K562 (cell line): ENCODE data around the gene CFAP157. TPM values are rescaled to one million over a fixed set of nuclear protein-coding genes. Genes with fewer than 3 reads are reported as not detected.

ENCODE experiments used
- ATAC-seq: fragments of 200-7000 bp; cut with Tn5 transposase; 3 replicates; pipeline ENCODE4 v1.9.1; 2020; ENCODE audit warnings: moderate library complexity
- Bru-seq: library from RNA; stranded (reverse); fragments of 400-500 nt; gene quantifications from one replicate; lab custom pipeline; 2021; lab: Mats Ljungman, UMichigan
- BruChase-seq, 2 experiments: library from RNA; stranded (reverse); fragments of 400-500 nt; gene quantifications; one replicate each; lab custom pipeline; 2021; lab: Mats Ljungman, UMichigan
- BruUV-seq: library from RNA; stranded (reverse); fragments of 400-500 nt; replicated peaks from 2 replicates; lab custom pipeline; 2021; lab: Mats Ljungman, UMichigan
- CTCF ChIA-PET: fragments of 300-600 bp; formaldehyde crosslinking; extraction: SDS; loops from one replicate; lab custom pipeline; 2021; ENCODE audit warnings: low intra/inter-chr PET ratio; lab: Yijun Ruan, JAX
- POLR2A ChIA-PET: fragments of 300-600, 350-650 bp; sonication (Branson Sonifier 250); formaldehyde crosslinking; extraction: SDS; loops from one replicate; lab custom pipeline; 2021; ENCODE audit warnings: antibody characterized with exemption, inconsistent platforms; lab: Yijun Ruan, JAX
- DNase-seq, 4 experiments: peaks; one replicate each; pipeline versions ENCODE4 v3.0.0 to v3.0.0-alpha.2; 2011 to 2018; ENCODE audit warnings: low spot score in 3 of 4, mixed read lengths in 3 of 4; ENCODE audit errors: extremely low read depth in 1 of 4
- FAIRE-seq: peaks from 2 replicates; lab custom pipeline; 2011; peaks lifted over from hg19 to GRCh38; lab: Jason Lieb, UNC
- H2AFZ ChIP-seq: 2 replicates; pipeline ENCODE4 v1.6.0; 2011; ENCODE audit warnings: low read depth, low read length, control low read depth, inconsistent platforms
- H3K27ac ChIP-seq: fragments of 200-600 bp; 3 replicates; pipeline ENCODE4 v1.8.0; 2011; ENCODE audit warnings: low read depth, mild to moderate bottlenecking, control low read depth, inconsistent platforms, low read length, moderate library complexity, mixed read lengths; ENCODE audit errors: extremely low read depth
- H3K27me3 ChIP-seq, 2 experiments: fragments of 300-600 bp in 1 of 2; 2 replicates in 1 of 2; 3 replicates in 1 of 2; pipeline versions ENCODE4 v1.6.0 to v1.8.0; 2011; ENCODE audit warnings: inconsistent platforms in 2 of 2, low read length in 2 of 2, mild to moderate bottlenecking in 1 of 2, mixed read lengths in 1 of 2, moderate library complexity in 1 of 2; ENCODE audit not compliant: control insufficient read depth in 2 of 2, insufficient read depth in 2 of 2
- H3K36me3 ChIP-seq: fragments of 300-600 bp; 3 replicates; pipeline ENCODE4 v1.8.0; 2011; ENCODE audit warnings: mild to moderate bottlenecking, low read length, inconsistent platforms; ENCODE audit not compliant: control insufficient read depth, insufficient read depth
- H3K4me1 ChIP-seq, 2 experiments: fragments of 200-600 bp in 1 of 2; replicated peaks in 1 of 2; 2 replicates in 1 of 2; 3 replicates in 1 of 2; pipeline versions ENCODE4 v1.5.1 to v1.8.0; 2011; ENCODE audit warnings: inconsistent platforms in 2 of 2, low read length in 2 of 2, mild to moderate bottlenecking in 1 of 2, mixed read lengths in 1 of 2, moderate library complexity in 1 of 2; ENCODE audit not compliant: control insufficient read depth in 2 of 2, insufficient read depth in 2 of 2
- H3K4me2 ChIP-seq: 2 replicates; pipeline ENCODE4 v1.6.1; 2011; ENCODE audit warnings: low read length, control low read depth, inconsistent platforms, mixed read lengths; ENCODE audit not compliant: insufficient read depth
- H3K4me3 ChIP-seq: fragments of 200-600 bp; sonication (generic), shearing (Covaris generic); 2 replicates; pipeline ENCODE4 v1.5.1; 2016; ENCODE audit warnings: control low read depth, inconsistent platforms
- H3K79me2 ChIP-seq: fragments of 200-600 bp; 3 replicates; pipeline ENCODE4 v1.8.0; 2011; ENCODE audit warnings: low read length, inconsistent platforms; ENCODE audit not compliant: control insufficient read depth, insufficient read depth
- H3K9ac ChIP-seq, 2 experiments: 2 replicates each; pipeline versions ENCODE4 v1.6.0 to v1.6.1; 2011; ENCODE audit warnings: low read depth in 2 of 2, low read length in 2 of 2, control low read depth in 1 of 2, inconsistent platforms in 1 of 2, mild to moderate bottlenecking in 1 of 2, mixed read lengths in 1 of 2; ENCODE audit not compliant: insufficient read depth in 1 of 2
- H3K9me1 ChIP-seq: one replicate; pipeline ENCODE4 v1.6.0; 2011; ENCODE audit warnings: inconsistent platforms, mild to moderate bottlenecking, low read length, moderate library complexity; ENCODE audit not compliant: control insufficient read depth, insufficient read depth
- H3K9me3 ChIP-seq: replicated peaks from 2 replicates; pipeline ENCODE4 v1.5.1; 2011; ENCODE audit warnings: low read depth, low read length, inconsistent platforms; ENCODE audit not compliant: control insufficient read depth, insufficient read depth
- H4K20me1 ChIP-seq: replicated peaks from 2 replicates; pipeline ENCODE4 v1.6.1; 2011; ENCODE audit warnings: low read length, inconsistent platforms, mixed read lengths; ENCODE audit not compliant: control insufficient read depth, insufficient read depth
- FOXA3 ChIP-seq, 2 experiments: fragments of 450-650 bp in 1 of 2; sonication (generic) in 1 of 2; formaldehyde crosslinking; IDR thresholded peaks in 1 of 2; conservative IDR thresholded peaks in 1 of 2; 2 replicates each; pipeline versions ENCODE4 v1.4.0 to v1.8.0; 2020 to 2022; ENCODE audit warnings: mild to moderate bottlenecking in 2 of 2, missing genetic modification reagents in 1 of 2
- FOXJ2 ChIP-seq: fragments of 200-800 bp; sonication (Bioruptor generic); IDR thresholded peaks from 2 replicates; pipeline ENCODE4 v1.6.1; 2016; ENCODE audit warnings: missing genetic modification characterization, missing compliant biosample characterization
- FOXJ3 ChIP-seq: sonication (generic); formaldehyde crosslinking; IDR thresholded peaks from 2 replicates; pipeline ENCODE4 v1.4.0; 2020; ENCODE audit warnings: mild to moderate bottlenecking, missing genetic modification reagents
- GTF2E2 ChIP-seq: fragments of 200-800 bp; sonication (Bioruptor generic); IDR thresholded peaks from 2 replicates; pipeline ENCODE4 v1.6.1; 2016; ENCODE audit warnings: missing genetic modification characterization, missing compliant biosample characterization
- PTTG1 ChIP-seq: fragments of 450-650 bp; IDR thresholded peaks from 2 replicates; pipeline ENCODE4 v1.6.1; 2016; ENCODE audit warnings: low read depth, mild to moderate bottlenecking, missing genetic modification characterization, missing compliant biosample characterization
- RFX1 ChIP-seq: fragments of 450-650 bp; IDR thresholded peaks from 2 replicates; pipeline ENCODE4 v1.6.1; 2016; ENCODE audit warnings: mild to moderate bottlenecking, moderate library complexity
- RREB1 ChIP-seq: fragments of 250-450 bp; sonication (Bioruptor Pico); IDR thresholded peaks from 2 replicates; pipeline ENCODE4 v1.4.0; 2020
- SIN3A ChIP-seq, 2 experiments: fragments of 150-350 bp in 1 of 2; IDR thresholded peaks; 2 replicates each; pipeline ENCODE4 v1.6.1; 2011 to 2016; ENCODE audit warnings: borderline replicate concordance in 2 of 2, low read depth in 2 of 2, low read length in 2 of 2, mild to moderate bottlenecking in 2 of 2, moderate library complexity in 2 of 2; ENCODE audit not compliant: control insufficient read depth in 1 of 2
- ZNF23 ChIP-seq: fragments of 250-450 bp; sonication (Bioruptor Pico); IDR thresholded peaks from 2 replicates; pipeline ENCODE4 v1.4.0; 2020; ENCODE audit warnings: mild to moderate bottlenecking
- ZNF41 ChIP-seq: fragments of 250-450 bp; sonication (Bioruptor Pico); conservative IDR thresholded peaks from 2 replicates; pipeline ENCODE4 v1.4.0; 2020; ENCODE audit warnings: mild to moderate bottlenecking
- WGBS: fragments of 100-300 bp; shearing (Covaris generic); methylation state at CpG from one replicate; pipeline ENCODE4 v1.1.6; 2016; ENCODE audit warnings: low coverage, mixed read lengths; ENCODE audit not compliant: insufficient coverage; ENCODE audit errors: missing lambda C conversion rate; 5-methylcytosine and 5-hydroxymethylcytosine counted together
- in situ Hi-C: fragments of 300-500 bp; cut with MboI; formaldehyde crosslinking; loops from 4 replicates; pipeline ENCODE4 v1.15.0; 2018; ENCODE audit warnings: inconsistent platforms, mixed read lengths
- intact Hi-C: fragments of 100-400 bp; cut with micrococcal nuclease; formaldehyde crosslinking; loops from 2 replicates; pipeline ENCODE4 v1.14.2; 2022
- long read RNA-seq, 3 experiments: library from polyadenylated mRNA in 2 of 3; library from RNA in 1 of 3; unstranded in 2 of 3; stranded (forward) in 1 of 3; transcript quantifications; one replicate each; pipeline ENCODE4 v2.0.0, GENCODE V29; 2019 to 2022
- polyA minus RNA-seq, 3 experiments: library from RNA; depleted of rRNA, polyadenylated mRNA; stranded (reverse); fragments of >200 nt; gene quantifications; 2 replicates each; pipeline ENCODE4 v1.2.3, GENCODE V29; 2011
- polyA plus RNA-seq, 8 experiments: library from polyadenylated mRNA; depleted of rRNA in 4 of 8; stranded (reverse) in 5 of 8; unstranded in 3 of 8; fragments of >200 nt; fragmentation: Nextera tagmentation in 2 of 8; fragmentation: Illumina TruSeq in 1 of 8; extraction: Ambion mirVana in 2 of 8; extraction: Trizol in 1 of 8; gene quantifications; 2 replicates each; pipeline versions ENCODE4 v1.2.1 to v1.2.3, GENCODE V29; 2011 to 2014; ENCODE audit warnings: inconsistent platforms in 1 of 8, missing spikeins in 1 of 8
- total RNA-seq, 7 experiments: library from RNA; depleted of rRNA in 6 of 7; stranded (reverse); fragments of >200 nt in 6 of 7; fragmentation: Illumina TruSeq in 2 of 7; extraction: Trizol in 2 of 7; gene quantifications; 2 replicates each; pipeline versions ENCODE4 v1.2.1 to v1.2.3, GENCODE V29; 2011 to 2021; ENCODE audit warnings: low replicate concordance in 1 of 7

CFAP157 gene
- not detected in 2 replicates for total RNA-seq (2011; cell fraction: chromatin; rRNA removed; ENCODE audit: low replicate concordance)
- not detected in 2 replicates for total RNA-seq (2011; cell fraction: nucleolus; rRNA removed)
- not detected in 2 replicates for total RNA-seq (2011; cell fraction: nucleoplasm; rRNA removed)
- not detected in 2 replicates for total RNA-seq (2014; rRNA removed)
- total RNA-seq (2014; rRNA removed; fragmentation: Illumina TruSeq; extraction: Trizol) = not detected in 2 replicates
- not detected in 2 replicates for total RNA-seq (2015; rRNA removed; fragmentation: Illumina TruSeq; extraction: Trizol)
- total RNA-seq (2021) = not detected in 2 replicates
- polyA plus RNA-seq (2011; rRNA removed) = not detected in 2 replicates
- polyA plus RNA-seq (2011; cell fraction: cytosol; rRNA removed) = not detected in 2 replicates
- 0.06 TPM in 1 of 2 replicates, not detected in the other for polyA plus RNA-seq (2011; cell fraction: nucleus; rRNA removed)
- 0.60 and 0.99 TPM in 2 replicates for polyA plus RNA-seq (2012)
- polyA plus RNA-seq (2014; fragmentation: Illumina TruSeq; extraction: Trizol) = not detected in 2 replicates
- under 1 TPM in 1 of 2 experiments, not detected in 1; 0.03 TPM for polyA plus RNA-seq (2014; fragmentation: Nextera tagmentation; extraction: Ambion mirVana)
- not detected in 2 replicates for polyA plus RNA-seq (2014; rRNA removed)
- not detected in 2 replicates for polyA minus RNA-seq (2011; rRNA and poly(A)+ RNA removed)
- not detected in 2 replicates for polyA minus RNA-seq (2011; cell fraction: cytosol; rRNA and poly(A)+ RNA removed)
- not detected in 2 replicates for polyA minus RNA-seq (2011; cell fraction: nucleus; rRNA and poly(A)+ RNA removed)
- Bru-seq, nascent RNA = percentile 15 among the genes with signal in this experiment
- BruChase-seq, experiment 1, labeled RNA remaining after a 2-hour chase = not detected
- not detected for BruChase-seq, experiment 2, labeled RNA remaining after a 6-hour chase
- long read RNA-seq, experiment 1, partial matches to known transcripts = 0 of 9 reads
- long read RNA-seq, experiment 1, other reads (novel, unspliced or antisense) = 9 of 9 reads
- long read RNA-seq, experiment 2 = 0 reads
- long read RNA-seq, experiment 3 = 0 reads

- CTCF ChIA-PET = no interaction called here
- H3K36me3 ChIP-seq = no peaks in the 10 kb centered on the region
- ATAC-seq (peak; percentile 36; the same call in 2 of the 3 replicates), DNase-seq (no peak), FAIRE-seq (no peak)
- H3K9me1 ChIP-seq = no peaks in the 10 kb centered on the region
- peaks cover 0 to 34% of the 10 kb centered on the region in 2 experiments; a peak in 2 of 5 replicates for H3K4me1 ChIP-seq
- in situ Hi-C loops = no loop called here
- POLR2A ChIA-PET = interaction anchor here (0.5 to 1.2 kb wide), 2 partner anchors 16 to 83 kb away, joined by 3 read pairs; no protein-coding TSS in a partner anchor
- H3K9me3 ChIP-seq = 0 out of 2 replicates have a peak, but pooled peaks cover 4% of the 10 kb centered on the region
- WGBS = 45% methylated on average over 11 of the region's 11 CpGs
- no peaks in the 10 kb centered on the region for H3K27me3 ChIP-seq
- H4K20me1 ChIP-seq = no peaks in the 10 kb centered on the region
- H3K9ac ChIP-seq = peak within 1 kb of the TSS in 1 of 2 experiments; percentile 55; a peak in 1 of 4 replicates
- no peak within 1 kb of the TSS for H2AFZ ChIP-seq
- BruUV-seq = no TSS peak
- H3K4me3 ChIP-seq = no peak within 1 kb of the TSS
- no peak within 1 kb of the TSS for H3K4me2 ChIP-seq
- intact Hi-C loops = no loop called here
- H3K27ac ChIP-seq = no peak within 1 kb of the TSS
- no peaks in the 10 kb centered on the region for H3K79me2 ChIP-seq
- TF ChIP-seq FOXJ3 (CRISPR knock-in tag) = peak; percentile 77
- no peak for TF ChIP-seq SIN3A (IDR thresholded peaks at IDR 0.05; ENCODE audit: borderline replicate concordance in 2 of 2, control insufficient read depth in 1 of 2, low read depth in 2 of 2, low read length in 2 of 2)
- peak; percentile 66; the same call in 1 of the 2 replicates for TF ChIP-seq FOXJ2
- peak; percentile 88 for TF ChIP-seq RFX1
- TF ChIP-seq ZNF23 (CRISPR knock-in tag) = no peak
- TF ChIP-seq GTF2E2 = no peak
- TF ChIP-seq FOXA3 (CRISPR knock-in tag; conservative IDR thresholded peaks at IDR 0.05 in 1 of 2, IDR thresholded peaks at IDR 0.05 in 1 of 2) = 0 out of 4 replicates have a peak, but pooled peaks of 1 of the 2 experiments have one; percentile 34
- TF ChIP-seq RREB1 (CRISPR knock-in tag) = no peak
- no peak for TF ChIP-seq ZNF41 (CRISPR knock-in tag)
- no peak for TF ChIP-seq PTTG1 (tag)
Measured at GRCh38 chr9:127706836-127707241, at the start of gene CFAP157. Gene CFAP157 (plus strand): TSS chr9:127706988. CDS start chr9:127707032, 44 bp downstream.
